Endothelial cell of umbilical vein (primary cell): ENCODE data around the gene NDUFA11.

ENCODE experiments used
- EZH2 ChIP-seq: IDR thresholded peaks from 2 replicates; pipeline ENCODE4 v1.6.1; 2012; ENCODE audit warnings: borderline replicate concordance, low read depth, mild to moderate bottlenecking, moderate library complexity, low read length, inconsistent platforms; ENCODE audit not compliant: severe bottlenecking
- MYC ChIP-seq: IDR thresholded peaks from one replicate; pipeline ENCODE4 v1.6.1; 2011; ENCODE audit warnings: mild to moderate bottlenecking, low read depth, low read length
- POLR2A ChIP-seq: IDR thresholded peaks from 2 replicates; pipeline ENCODE4 v1.6.1; 2012; ENCODE audit warnings: low read depth, mild to moderate bottlenecking, control low read depth, low read length
- POLR2AphosphoS5 ChIP-seq: IDR thresholded peaks from 2 replicates; pipeline ENCODE4 v1.6.1; 2012; ENCODE audit warnings: low read depth, mild to moderate bottlenecking, control low read depth, low read length, moderate library complexity; ENCODE audit not compliant: insufficient read depth
- TF ChIP-seq, protein P1 (sequence below), 2 donors: IDR thresholded peaks; 1 replicate in 1 of 2; 2 replicates in 1 of 2; pipeline ENCODE4 v1.5.1; 2011; ENCODE audit warnings: low read length in 2 of 2, mild to moderate bottlenecking in 2 of 2, moderate library complexity in 2 of 2, control low read depth in 1 of 2, inconsistent platforms in 1 of 2, low read depth in 1 of 2; ENCODE audit not compliant: insufficient read depth in 1 of 2; ENCODE audit errors: extremely low read depth in 1 of 2
- TF ChIP-seq, protein P2 (sequence below): IDR thresholded peaks from 2 replicates; pipeline ENCODE4 v1.6.1; 2011; ENCODE audit not compliant: insufficient read depth, insufficient read length

DNA sequence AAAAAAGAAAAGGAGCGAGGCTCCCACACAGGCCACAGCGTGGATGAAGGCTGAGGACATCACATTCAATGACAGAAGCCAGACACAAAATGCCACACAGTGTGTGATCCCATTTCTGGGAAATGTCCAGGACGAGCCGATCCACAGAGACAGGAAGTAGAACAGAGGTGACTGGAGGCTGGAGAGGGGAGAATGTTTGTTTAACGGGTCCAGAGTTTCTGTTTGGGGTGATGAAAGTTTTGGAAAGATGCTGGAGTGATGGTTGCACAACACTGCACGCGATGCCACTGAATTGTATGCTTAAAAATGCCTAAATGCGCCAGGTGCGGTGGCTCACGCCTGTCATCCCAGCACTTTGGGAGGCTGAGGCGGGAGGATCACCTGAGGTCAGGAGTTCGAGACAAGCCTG, 32.6 kb downstream of the NDUFA11 start:
- TF ChIP-seq, protein P1, sequence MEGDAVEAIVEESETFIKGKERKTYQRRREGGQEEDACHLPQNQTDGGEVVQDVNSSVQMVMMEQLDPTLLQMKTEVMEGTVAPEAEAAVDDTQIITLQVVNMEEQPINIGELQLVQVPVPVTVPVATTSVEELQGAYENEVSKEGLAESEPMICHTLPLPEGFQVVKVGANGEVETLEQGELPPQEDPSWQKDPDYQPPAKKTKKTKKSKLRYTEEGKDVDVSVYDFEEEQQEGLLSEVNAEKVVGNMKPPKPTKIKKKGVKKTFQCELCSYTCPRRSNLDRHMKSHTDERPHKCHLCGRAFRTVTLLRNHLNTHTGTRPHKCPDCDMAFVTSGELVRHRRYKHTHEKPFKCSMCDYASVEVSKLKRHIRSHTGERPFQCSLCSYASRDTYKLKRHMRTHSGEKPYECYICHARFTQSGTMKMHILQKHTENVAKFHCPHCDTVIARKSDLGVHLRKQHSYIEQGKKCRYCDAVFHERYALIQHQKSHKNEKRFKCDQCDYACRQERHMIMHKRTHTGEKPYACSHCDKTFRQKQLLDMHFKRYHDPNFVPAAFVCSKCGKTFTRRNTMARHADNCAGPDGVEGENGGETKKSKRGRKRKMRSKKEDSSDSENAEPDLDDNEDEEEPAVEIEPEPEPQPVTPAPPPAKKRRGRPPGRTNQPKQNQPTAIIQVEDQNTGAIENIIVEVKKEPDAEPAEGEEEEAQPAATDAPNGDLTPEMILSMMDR (IDR thresholded peaks at IDR 0.05; ENCODE audit: extremely low read depth in 1 of 2, insufficient read depth in 1 of 2, low read depth in 1 of 2, low read length in 2 of 2) = no peak
- TF ChIP-seq POLR2A (no peak), EZH2 (no peak), MYC (no peak), POLR2AphosphoS5 (no peak)
- TF ChIP-seq, protein P2, sequence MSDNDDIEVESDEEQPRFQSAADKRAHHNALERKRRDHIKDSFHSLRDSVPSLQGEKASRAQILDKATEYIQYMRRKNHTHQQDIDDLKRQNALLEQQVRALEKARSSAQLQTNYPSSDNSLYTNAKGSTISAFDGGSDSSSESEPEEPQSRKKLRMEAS = no peak
